ENCODE data around the gene CAMK2D. TPM values are rescaled to one million over a fixed set of nuclear protein-coding genes. Genes with fewer than 3 reads are reported as not detected.
A peak's percentile ranks its signal among the peaks of the same experiment; 100 is the strongest.

CAMK2D gene
- total RNA-seq, 1 experiment from 2014 or later, result 165 TPM

- peak; percentile 67 for DNase-seq
- Histone ChIP-seq H3K36me3 (ENCODE audit: insufficient read depth, low read length) (peaks cover 9% of the 10 kb centered on the region), H3K9me2 (replicated peaks; ENCODE audit: insufficient read depth, low read length) (no peaks in the 10 kb centered on the region), H3K27ac (ENCODE audit: low read length) (peak overlapping the region; percentile 89), H3K4me2 (ENCODE audit: low read depth, low read length, poor library complexity, severe bottlenecking) (peak overlapping the region; percentile 5), H3K9me3 (ENCODE audit: low read length) (no peaks in the 10 kb centered on the region), H3K9ac (ENCODE audit: low read length) (no peak overlapping the region), H3K4me1 (ENCODE audit: low read length) (peaks cover 98% of the 10 kb centered on the region), H3K4me3 (ENCODE audit: low read length) (no peak overlapping the region), H3K79me2 (ENCODE audit: low read length) (peaks cover 94% of the 10 kb centered on the region), H3K27me3 (ENCODE audit: low read length) (no peaks in the 10 kb centered on the region), H4K20me1 (ENCODE audit: insufficient read depth, low read depth, low read length) (no peaks in the 10 kb centered on the region), H2AFZ (ENCODE audit: low read length) (no peak overlapping the region)
These were observed 172.5 kb downstream of the CAMK2D start for GRCh38 chr4:113588895-113589668.

DNA sequence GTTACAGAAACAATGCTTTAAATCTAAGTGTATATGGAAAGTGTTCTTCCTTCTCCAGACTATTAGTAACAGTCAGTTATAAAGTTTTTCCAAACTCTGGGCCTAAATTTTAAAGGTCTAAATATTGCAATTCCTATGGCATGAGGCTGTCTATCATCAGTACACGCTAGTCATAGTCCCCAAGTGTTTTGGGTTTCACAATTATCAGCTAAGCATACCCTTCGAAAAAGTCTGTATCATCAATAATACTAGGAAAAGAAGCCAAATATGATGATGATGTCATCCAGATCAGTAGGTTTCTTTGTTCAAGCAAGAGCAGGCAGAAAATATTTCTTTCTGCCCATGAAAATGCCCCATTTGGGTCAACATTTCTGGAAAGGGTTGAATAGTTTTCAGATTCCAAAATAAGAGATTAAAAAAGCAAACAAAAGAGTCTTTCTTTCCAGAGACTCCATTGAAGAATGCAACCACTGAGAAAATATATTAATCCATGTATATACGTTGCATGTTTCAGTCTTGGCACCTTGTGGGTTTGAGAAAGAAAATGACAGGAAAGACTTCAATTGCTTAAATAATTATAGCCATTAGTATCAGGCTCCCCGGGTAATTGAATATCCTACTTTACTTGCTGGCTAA, 173.8 kb downstream of the CAMK2D start:
- DNase-seq, result no peak
- no peak overlapping the region for H3K9ac ChIP-seq (ENCODE audit: low read length)
- H2AFZ ChIP-seq (ENCODE audit: low read length), result no peak overlapping the region
- peaks cover 94% of the 10 kb centered on the region for H3K79me2 ChIP-seq (ENCODE audit: low read length)
- no peak overlapping the region for H3K4me2 ChIP-seq (ENCODE audit: low read depth, low read length, poor library complexity, severe bottlenecking)
- H3K36me3 ChIP-seq (ENCODE audit: insufficient read depth, low read length), result peaks cover 4% of the 10 kb centered on the region; the same call in 1 of the 2 replicates
- no peaks in the 10 kb centered on the region for H3K9me3 ChIP-seq (ENCODE audit: low read length)
- H3K27ac ChIP-seq (ENCODE audit: low read length), result peak overlapping the region; percentile 89
- H3K9me2 ChIP-seq (replicated peaks; ENCODE audit: insufficient read depth, low read length), result no peaks in the 10 kb centered on the region
- no peaks in the 10 kb centered on the region for H4K20me1 ChIP-seq (ENCODE audit: insufficient read depth, low read depth, low read length)
- no peak overlapping the region for H3K4me3 ChIP-seq (ENCODE audit: low read length)
- H3K4me1 ChIP-seq (ENCODE audit: low read length), result peaks cover 98% of the 10 kb centered on the region
- no peaks in the 10 kb centered on the region for H3K27me3 ChIP-seq (ENCODE audit: low read length)

- Histone ChIP-seq H2AFZ (ENCODE audit: low read length) (no peak overlapping the region), H3K27me3 (ENCODE audit: low read length) (no peaks in the 10 kb centered on the region), H3K9me3 (ENCODE audit: low read length) (no peaks in the 10 kb centered on the region), H3K4me3 (ENCODE audit: low read length) (no peak overlapping the region), H3K27ac (ENCODE audit: low read length) (peak overlapping the region; percentile 89), H3K9ac (ENCODE audit: low read length) (no peak overlapping the region), H3K79me2 (ENCODE audit: low read length) (peaks cover 97% of the 10 kb centered on the region), H3K36me3 (ENCODE audit: insufficient read depth, low read length) (peaks cover 4% of the 10 kb centered on the region; the same call in 1 of the 2 replicates), H3K9me2 (replicated peaks; ENCODE audit: insufficient read depth, low read length) (no peaks in the 10 kb centered on the region), H3K4me2 (ENCODE audit: low read depth, low read length, poor library complexity, severe bottlenecking) (peak overlapping the region; percentile 29), H3K4me1 (ENCODE audit: low read length) (peaks cover 99% of the 10 kb centered on the region), H4K20me1 (ENCODE audit: insufficient read depth, low read depth, low read length) (no peaks in the 10 kb centered on the region)
- DNase-seq, result no peak
These were observed 174.4 kb downstream of the CAMK2D start for GRCh38 chr4:113587156-113587555.

GRCh38 chr4:113586072-113586471, 175.5 kb downstream of the CAMK2D start:
- Histone ChIP-seq H3K9ac (ENCODE audit: low read length) (no peak overlapping the region), H3K4me2 (ENCODE audit: low read depth, low read length, poor library complexity, severe bottlenecking) (peak overlapping the region; percentile 29), H3K9me3 (ENCODE audit: low read length) (no peaks in the 10 kb centered on the region), H4K20me1 (ENCODE audit: insufficient read depth, low read depth, low read length) (no peaks in the 10 kb centered on the region), H2AFZ (ENCODE audit: low read length) (no peak overlapping the region), H3K9me2 (replicated peaks; ENCODE audit: insufficient read depth, low read length) (no peaks in the 10 kb centered on the region), H3K4me1 (ENCODE audit: low read length) (peaks cover 97% of the 10 kb centered on the region), H3K79me2 (ENCODE audit: low read length) (peaks cover 94% of the 10 kb centered on the region), H3K27me3 (ENCODE audit: low read length) (no peaks in the 10 kb centered on the region), H3K4me3 (ENCODE audit: low read length) (no peak overlapping the region), H3K27ac (ENCODE audit: low read length) (peak overlapping the region; percentile 89), H3K36me3 (ENCODE audit: insufficient read depth, low read length) (peaks cover 4% of the 10 kb centered on the region; the same call in 1 of the 2 replicates)
- no peak for DNase-seq

- no peaks in the 10 kb centered on the region for H3K27me3 ChIP-seq (ENCODE audit: low read length)
- peak overlapping the region; percentile 22; the same call in 1 of the 2 replicates for H3K4me3 ChIP-seq (ENCODE audit: low read length)
- H3K9me3 ChIP-seq (ENCODE audit: low read length), result no peaks in the 10 kb centered on the region
- DNase-seq, result peak; percentile 75
- H4K20me1 ChIP-seq (ENCODE audit: insufficient read depth, low read depth, low read length), result no peaks in the 10 kb centered on the region
- peak overlapping the region; percentile 49 for H3K9ac ChIP-seq (ENCODE audit: low read length)
- no peaks in the 10 kb centered on the region for H3K9me2 ChIP-seq (replicated peaks; ENCODE audit: insufficient read depth, low read length)
- H2AFZ ChIP-seq (ENCODE audit: low read length), result no peak overlapping the region
- peak overlapping the region; percentile 89 for H3K27ac ChIP-seq (ENCODE audit: low read length)
- H3K4me1 ChIP-seq (ENCODE audit: low read length), result peaks cover 97% of the 10 kb centered on the region
- peak overlapping the region; percentile 60 for H3K4me2 ChIP-seq (ENCODE audit: low read depth, low read length, poor library complexity, severe bottlenecking)
- H3K79me2 ChIP-seq (ENCODE audit: low read length), result peaks cover 92% of the 10 kb centered on the region
- no peaks in the 10 kb centered on the region; the same call in 1 of the 2 replicates for H3K36me3 ChIP-seq (ENCODE audit: insufficient read depth, low read length)
These were observed 177.0 kb downstream of the CAMK2D start for GRCh38 chr4:113584407-113585150.

DNA sequence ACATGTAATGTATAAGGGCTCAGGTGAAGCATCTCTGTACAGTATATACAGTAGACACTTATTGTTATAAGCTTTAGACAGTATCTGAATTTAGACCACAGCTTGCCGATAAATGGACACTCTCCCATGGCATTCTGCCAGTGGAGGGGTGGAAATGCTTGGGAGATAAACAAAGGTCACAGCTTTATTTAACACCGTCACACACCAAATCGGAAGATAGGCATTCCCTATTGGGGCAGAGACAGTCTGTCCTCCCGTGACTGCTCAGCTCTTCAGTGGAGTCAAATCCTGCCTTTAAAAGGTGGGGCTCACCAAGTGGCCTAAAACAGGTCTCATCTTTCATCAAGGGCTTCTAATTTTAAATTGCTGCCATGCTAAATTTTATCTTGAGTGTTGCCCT, 178.8 kb downstream of the CAMK2D start:
- Histone ChIP-seq H3K4me2 (ENCODE audit: low read depth, low read length, poor library complexity, severe bottlenecking) (peak overlapping the region; percentile 7), H4K20me1 (ENCODE audit: insufficient read depth, low read depth, low read length) (no peaks in the 10 kb centered on the region), H3K9ac (ENCODE audit: low read length) (no peak overlapping the region), H3K79me2 (ENCODE audit: low read length) (peaks cover 91% of the 10 kb centered on the region), H3K27ac (ENCODE audit: low read length) (peak overlapping the region; percentile 89), H3K36me3 (ENCODE audit: insufficient read depth, low read length) (no peaks in the 10 kb centered on the region), H3K4me3 (ENCODE audit: low read length) (no peak overlapping the region), H2AFZ (ENCODE audit: low read length) (no peak overlapping the region), H3K4me1 (ENCODE audit: low read length) (peaks cover 97% of the 10 kb centered on the region), H3K9me2 (replicated peaks; ENCODE audit: insufficient read depth, low read length) (no peaks in the 10 kb centered on the region), H3K27me3 (ENCODE audit: low read length) (no peaks in the 10 kb centered on the region), H3K9me3 (ENCODE audit: low read length) (no peaks in the 10 kb centered on the region)
- no peak for DNase-seq

DNA sequence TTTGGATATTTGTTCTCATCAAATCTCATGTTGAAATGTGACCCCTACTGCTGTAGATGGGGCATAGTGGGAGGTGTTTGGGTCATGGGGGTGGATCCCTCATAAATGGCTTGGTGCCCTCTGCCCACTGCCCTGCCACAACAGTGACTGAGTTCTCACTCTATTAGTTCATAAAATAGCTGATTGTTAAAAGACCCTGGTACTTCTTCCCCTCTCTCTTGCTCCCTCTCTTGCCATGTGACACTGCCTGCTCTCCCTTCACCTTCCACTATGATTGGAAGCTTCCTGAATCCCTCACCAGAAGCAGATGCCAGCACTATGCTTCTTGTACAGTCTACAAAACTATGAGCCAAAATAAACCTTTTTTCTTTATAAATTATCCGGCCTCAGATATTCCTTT, 182.2 kb downstream of the CAMK2D start:
- H3K4me1 ChIP-seq (ENCODE audit: low read length), result peaks cover 97% of the 10 kb centered on the region
- no peaks in the 10 kb centered on the region for H3K36me3 ChIP-seq (ENCODE audit: insufficient read depth, low read length)
- H3K79me2 ChIP-seq (ENCODE audit: low read length), result peaks cover 93% of the 10 kb centered on the region

More for the DNA sequence above, 182.2 kb downstream of the CAMK2D start:
- Histone ChIP-seq H2AFZ (ENCODE audit: low read length) (no peak overlapping the region), H3K27me3 (ENCODE audit: low read length) (no peaks in the 10 kb centered on the region), H4K20me1 (ENCODE audit: insufficient read depth, low read depth, low read length) (no peaks in the 10 kb centered on the region), H3K9me3 (ENCODE audit: low read length) (no peaks in the 10 kb centered on the region), H3K27ac (ENCODE audit: low read length) (peak overlapping the region; percentile 75), H3K4me2 (ENCODE audit: low read depth, low read length, poor library complexity, severe bottlenecking) (peak overlapping the region; percentile 21), H3K4me3 (ENCODE audit: low read length) (no peak overlapping the region), H3K9me2 (replicated peaks; ENCODE audit: insufficient read depth, low read length) (no peaks in the 10 kb centered on the region), H3K9ac (ENCODE audit: low read length) (no peak overlapping the region)
- DNase-seq, result no peak

All from Karpas-422 (cell line).